ENCODE data around the gene MAP3K8.

The MAP3K8 gene

GRCh38 chr10:30422151-30422695, 11.8 kb upstream of the MAP3K8 start:
- TF ChIP-seq SIN3A (IDR thresholded peaks at IDR 0.05; ENCODE audit: borderline replicate concordance, insufficient read depth, low read length) (no peak), REST (IDR thresholded peaks at IDR 0.05; ENCODE audit: insufficient read depth in 1 of 2, low read depth in 2 of 2, low read length in 2 of 2) (no peak), TAF1 (IDR thresholded peaks at IDR 0.05; ENCODE audit: borderline replicate concordance, insufficient read depth, low read length) (no peak), FOXP2 (optimal IDR thresholded peaks at IDR 0.05; ENCODE audit: borderline replicate concordance, extremely low read depth, extremely low read length, insufficient read depth) (no peak), POLR2AphosphoS5 (IDR thresholded peaks at IDR 0.05; ENCODE audit: low read depth, low read length) (no peak)

GRCh38 chr10:30422981-30423654, 10.9 kb upstream of the MAP3K8 start:
- peak; percentile 72 for TF ChIP-seq FOXP2 (optimal IDR thresholded peaks at IDR 0.05; ENCODE audit: borderline replicate concordance, extremely low read depth, extremely low read length, insufficient read depth)
- TF ChIP-seq REST (IDR thresholded peaks at IDR 0.05; ENCODE audit: insufficient read depth in 1 of 2, low read depth in 2 of 2, low read length in 2 of 2) = no peak
- TF ChIP-seq TAF1 (IDR thresholded peaks at IDR 0.05; ENCODE audit: borderline replicate concordance, insufficient read depth, low read length) = no peak

GRCh38 chr10:30425336-30426075, 8.5 kb upstream of the MAP3K8 start:
- no peak for TF ChIP-seq TAF1 (IDR thresholded peaks at IDR 0.05; ENCODE audit: borderline replicate concordance, insufficient read depth, low read length)
- TF ChIP-seq SIN3A (IDR thresholded peaks at IDR 0.05; ENCODE audit: borderline replicate concordance, insufficient read depth, low read length) = no peak
- no peak for TF ChIP-seq POLR2AphosphoS5 (IDR thresholded peaks at IDR 0.05; ENCODE audit: low read depth, low read length)
- TF ChIP-seq FOXP2 (optimal IDR thresholded peaks at IDR 0.05; ENCODE audit: borderline replicate concordance, extremely low read depth, extremely low read length, insufficient read depth) = no peak
- TF ChIP-seq REST (IDR thresholded peaks at IDR 0.05; ENCODE audit: insufficient read depth in 1 of 2, low read depth in 2 of 2, low read length in 2 of 2) = no peak

- TF ChIP-seq REST (IDR thresholded peaks at IDR 0.05; ENCODE audit: insufficient read depth in 1 of 2, low read depth in 2 of 2, low read length in 2 of 2) = no peak
- no peak for TF ChIP-seq SIN3A (IDR thresholded peaks at IDR 0.05; ENCODE audit: borderline replicate concordance, insufficient read depth, low read length)
- no peak for TF ChIP-seq TAF1 (IDR thresholded peaks at IDR 0.05; ENCODE audit: borderline replicate concordance, insufficient read depth, low read length)
- no peak for TF ChIP-seq FOXP2 (optimal IDR thresholded peaks at IDR 0.05; ENCODE audit: borderline replicate concordance, extremely low read depth, extremely low read length, insufficient read depth)
- TF ChIP-seq POLR2AphosphoS5 (IDR thresholded peaks at IDR 0.05; ENCODE audit: low read depth, low read length) = no peak
Observed at GRCh38 chr10:30430544-30431298, 3.3 kb upstream of the MAP3K8 start.
